Stimulated activated CD4-positive, alpha-beta T cell treated with anti-CD3 and anti-CD28 coated beads, TNF-alpha, amount 100 ng/mL, for 1 hour (primary cell): ENCODE results near the gene AGPAT3.

ENCODE experiments used
- DNase-seq, 3 donors: peaks; one replicate each; pipeline ENCODE4 v3.0.0-alpha.2; 2020; ENCODE audit warnings: low read depth in 3 of 3, low spot score in 1 of 3

Gene AGPAT3

GRCh38 chr21:43971992-43972255 lies 106.9 kb downstream of the AGPAT3 start:
- no peak for DNase-seq

GRCh38 chr21:43972850-43973633 lies 108.0 kb downstream of the AGPAT3 start:
- DNase-seq: no peak

- no peak for DNase-seq
Measured at GRCh38 chr21:43973634-43973955, 108.6 kb downstream of the AGPAT3 start.

GRCh38 chr21:43974791-43975468 lies 109.9 kb downstream of the AGPAT3 start:
- no peak for DNase-seq

- peak; percentile 43 to 78 (median 65) for DNase-seq
Measured at GRCh38 chr21:43975469-43976098, 110.6 kb downstream of the AGPAT3 start.

- DNase-seq: no peak
Measured at GRCh38 chr21:43976661-43977060, 111.6 kb downstream of the AGPAT3 start.

- DNase-seq: no peak
Measured at GRCh38 chr21:43978060-43978459, 113.0 kb downstream of the AGPAT3 start.

GRCh38 chr21:43979654-43980053 lies 114.6 kb downstream of the AGPAT3 start:
- no peak for DNase-seq

GRCh38 chr21:43981151-43981870 lies 116.3 kb downstream of the AGPAT3 start:
- DNase-seq: no peak

GRCh38 chr21:43981871-43982210 lies 116.8 kb downstream of the AGPAT3 start:
- no peak for DNase-seq

GRCh38 chr21:43982489-43983078 lies 117.6 kb downstream of the AGPAT3 start:
- DNase-seq: no peak

GRCh38 chr21:43983390-43983789 lies 118.4 kb downstream of the AGPAT3 start:
- DNase-seq: no peak

GRCh38 chr21:43983860-43984420 lies 118.9 kb downstream of the AGPAT3 start:
- no peak for DNase-seq

- no peak for DNase-seq
Measured at GRCh38 chr21:43984905-43985689, 120.1 kb downstream of the AGPAT3 start.

- no peak for DNase-seq
Measured at GRCh38 chr21:43985690-43986251, 120.7 kb downstream of the AGPAT3 start.

GRCh38 chr21:43986544-43987451 lies 121.8 kb downstream of the AGPAT3 start:
- DNase-seq: no peak

GRCh38 chr21:43987509-43987908 lies 122.5 kb downstream of the AGPAT3 start:
- DNase-seq: no peak

- DNase-seq: no peak
Measured at GRCh38 chr21:43988016-43988415, 123.0 kb downstream of the AGPAT3 start.
